ENCODE measurements around the gene CXCL14. TPM values are rescaled to one million over a fixed set of nuclear protein-coding genes. Genes with fewer than 3 reads are reported as not detected.
A peak's percentile ranks its signal among the peaks of the same experiment; 100 is the strongest.

Gene CXCL14
- total and polyA plus RNA-seq, 7 donors: 2.2 to 56.7 (median 16.1) TPM

GRCh38 chr5:135587721-135588663 is 9.2 kb upstream of the CXCL14 start:
- Histone ChIP-seq H3K27me3 (peaks cover 0 to under 1% (median 0%) of the 10 kb centered on the region in 3 donors), H3K27ac (no peak overlapping the region), H3K9me3 (no peaks in the 10 kb centered on the region), H3K36me3 (no peaks in the 10 kb centered on the region), H3K4me3 (no peak overlapping the region), H3K4me1 (no peaks in the 10 kb centered on the region)
- TF ChIP-seq EP300 (IDR thresholded peaks at IDR 0.05): no peak
- TF ChIP-seq CTCF (IDR thresholded peaks at IDR 0.05): no peak
- no peak for TF ChIP-seq POLR2A (IDR thresholded peaks at IDR 0.05)
- TF ChIP-seq POLR2AphosphoS5 (IDR thresholded peaks at IDR 0.05): peak in 1 of 4 donors; percentile 13
- WGBS, 2 donors: 58 to 68% methylated on average over 17 of the region's 17 CpGs
- DNase-seq: no peak
- intact Hi-C loops (cut with DNase I): no loop called here

GRCh38 chr5:135584918-135585317 is 6.1 kb upstream of the CXCL14 start:
- Histone ChIP-seq H3K4me1 (no peaks in the 10 kb centered on the region), H3K27ac (no peak overlapping the region), H3K4me3 (no peak overlapping the region), H3K36me3 (no peaks in the 10 kb centered on the region), H3K9me3 (no peaks in the 10 kb centered on the region), H3K27me3 (peaks cover 0 to 30% (median 5%) of the 10 kb centered on the region in 3 donors)
- DNase-seq: no peak
- intact Hi-C loops (cut with DNase I): no loop called here
- no peak for TF ChIP-seq POLR2A (IDR thresholded peaks at IDR 0.05)
- no peak for TF ChIP-seq CTCF (IDR thresholded peaks at IDR 0.05)
- no peak for TF ChIP-seq POLR2AphosphoS5 (IDR thresholded peaks at IDR 0.05)
- no peak for TF ChIP-seq EP300 (IDR thresholded peaks at IDR 0.05)
- 93 to 95% methylated on average over 6 of the region's 6 CpGs for WGBS, 2 donors

- no peak for TF ChIP-seq POLR2AphosphoS5 (IDR thresholded peaks at IDR 0.05)
- TF ChIP-seq CTCF (IDR thresholded peaks at IDR 0.05): no peak
- no peak for TF ChIP-seq EP300 (IDR thresholded peaks at IDR 0.05)
- no peak for TF ChIP-seq POLR2A (IDR thresholded peaks at IDR 0.05)
- Histone ChIP-seq H3K9me3 (no peaks in the 10 kb centered on the region), H3K27me3 (peaks cover 3 to 37% (median 11%) of the 10 kb centered on the region in 3 donors), H3K36me3 (no peaks in the 10 kb centered on the region), H3K27ac (no peak overlapping the region), H3K4me3 (no peak overlapping the region), H3K4me1 (peaks cover 0 to under 1% (median under 1%) of the 10 kb centered on the region in 4 donors)
- no peak for DNase-seq
- intact Hi-C loops (cut with DNase I): no loop called here
- WGBS, 2 donors: 80 to 83% methylated on average over 2 of the region's 2 CpGs
Observed at GRCh38 chr5:135584276-135584675, 5.5 kb upstream of the CXCL14 start.

- WGBS, 2 donors: 68 to 77% methylated on average over 6 of the region's 6 CpGs
- H3K4me3 ChIP-seq: no peak overlapping the region
- no peak overlapping the region for H3K27ac ChIP-seq
- TF ChIP-seq CTCF (IDR thresholded peaks at IDR 0.05): no peak
- no peak for TF ChIP-seq EP300 (IDR thresholded peaks at IDR 0.05)
- TF ChIP-seq POLR2AphosphoS5 (IDR thresholded peaks at IDR 0.05): no peak
- TF ChIP-seq POLR2A (IDR thresholded peaks at IDR 0.05): no peak
- intact Hi-C loops (cut with DNase I): no loop called here
- no peak for DNase-seq
- H3K27me3 ChIP-seq: peaks cover 13 to 57% (median 32%) of the 10 kb centered on the region in 3 donors
- H3K9me3 ChIP-seq: no peaks in the 10 kb centered on the region
- no peaks in the 10 kb centered on the region for H3K36me3 ChIP-seq
- H3K4me1 ChIP-seq: peaks cover 0 to 12% (median 5%) of the 10 kb centered on the region in 4 donors
Observed at GRCh38 chr5:135582099-135582781, 3.4 kb upstream of the CXCL14 start.
